SHP77 treated with DMSO at 0.1 percent for 48 hours (cell line): ENCODE measurements around the gene ITSN2.

Experiments used
- DNase-seq: peaks from one replicate; lab custom pipeline; 2025; lab: John Stamatoyannopoulos, UW

The ITSN2 gene

GRCh38 chr2:24269265-24269664 lies 91.1 kb downstream of the ITSN2 start:
- no peak for DNase-seq

GRCh38 chr2:24265212-24265611 lies 95.1 kb downstream of the ITSN2 start:
- DNase-seq: no peak

- DNase-seq: no peak
Measured at GRCh38 chr2:24262421-24262970, 97.8 kb downstream of the ITSN2 start.

GRCh38 chr2:24261441-24261840 lies 98.9 kb downstream of the ITSN2 start:
- no peak for DNase-seq

- no peak for DNase-seq
Measured at GRCh38 chr2:24259316-24259715, 101.0 kb downstream of the ITSN2 start.

- no peak for DNase-seq
Measured at GRCh38 chr2:24258718-24259117, 101.6 kb downstream of the ITSN2 start.

GRCh38 chr2:24253303-24253919 lies 106.9 kb downstream of the ITSN2 start:
- no peak for DNase-seq

GRCh38 chr2:24247592-24247991 lies 112.7 kb downstream of the ITSN2 start:
- no peak for DNase-seq

- no peak for DNase-seq
Measured at GRCh38 chr2:24247164-24247563, 113.2 kb downstream of the ITSN2 start.

GRCh38 chr2:24245986-24246776 lies 114.2 kb downstream of the ITSN2 start:
- no peak for DNase-seq

- DNase-seq: no peak
Measured at GRCh38 chr2:24241528-24241927, 118.8 kb downstream of the ITSN2 start.

GRCh38 chr2:24239553-24239952 lies 120.8 kb downstream of the ITSN2 start:
- no peak for DNase-seq

GRCh38 chr2:24238158-24238557 lies 122.2 kb downstream of the ITSN2 start:
- DNase-seq: peak; percentile 80

- no peak for DNase-seq
Measured at GRCh38 chr2:24237313-24237712, 123.0 kb downstream of the ITSN2 start.

GRCh38 chr2:24233321-24233720 lies 127.0 kb downstream of the ITSN2 start:
- DNase-seq: no peak

GRCh38 chr2:24231461-24231881 lies 128.9 kb downstream of the ITSN2 start:
- DNase-seq: no peak

GRCh38 chr2:24228470-24228869 lies 131.9 kb downstream of the ITSN2 start:
- no peak for DNase-seq

- no peak for DNase-seq
Measured at GRCh38 chr2:24225499-24226242, 134.7 kb downstream of the ITSN2 start.

- DNase-seq: no peak
Measured at GRCh38 chr2:24222946-24223345, 137.4 kb downstream of the ITSN2 start.

GRCh38 chr2:24221343-24222050 lies 138.8 kb downstream of the ITSN2 start:
- DNase-seq: no peak

- no peak for DNase-seq
Measured at GRCh38 chr2:24220554-24221291, 139.6 kb downstream of the ITSN2 start.
